H1 (cell line): ENCODE measurements around the gene ITGA11. TPM values are rescaled to one million over a fixed set of nuclear protein-coding genes. Genes with fewer than 3 reads are reported as not detected.

Experiments used
- ASH2L ChIP-seq: fragments of 200-600, 300-600 bp; sonication (generic); IDR thresholded peaks from one replicate; pipeline ENCODE4 v1.7.1; 2017; ENCODE audit warnings: low read length
- RFX5 ChIP-seq: IDR thresholded peaks from 2 replicates; pipeline ENCODE4 v1.6.1; 2011; ENCODE audit warnings: low read depth, low read length, improper control_type of control experiment, borderline replicate concordance
- SP2 ChIP-seq: IDR thresholded peaks from 2 replicates; pipeline ENCODE4 v1.6.1; 2012; ENCODE audit warnings: mild to moderate bottlenecking, low read length, inconsistent platforms
- polyA plus RNA-seq, 7 experiments: library from polyadenylated mRNA; depleted of rRNA in 3 of 7; stranded (reverse) in 5 of 7; unstranded in 2 of 7; fragments of >200 nt in 5 of 7; fragments of 200-250 nt in 2 of 7; gene quantifications; 1 replicate in 5 of 7; 2 replicates in 1 of 7; 4 replicates in 1 of 7; pipeline versions ENCODE4 v1.2.1 to v1.2.3, GENCODE V29; 2011 to 2013; ENCODE audit warnings: missing spikeins in 2 of 7, mixed read lengths in 2 of 7
- total RNA-seq: library from RNA; stranded (reverse); fragmentation: NEBNext Ultra II Directional; extraction: Animal tissue kit (Norgen Biotek cat#: 25700); gene quantifications from 2 replicates; pipeline ENCODE4 v1.2.1, GENCODE V29; 2021
- TF ChIP-seq, protein P1 (sequence below): fragments of 300-600 bp; sonication (generic); IDR thresholded peaks from 2 replicates; pipeline ENCODE4 v1.7.1; 2012; ENCODE audit warnings: low read length, moderate library complexity, mild to moderate bottlenecking, inconsistent platforms; ENCODE audit not compliant: insufficient replicate concordance

The ITGA11 gene
- total and polyA plus RNA-seq, 2 of the 8 experiments (the other 6 are each of a cell fraction or from before 2014, with no cell fraction given), result 0.05 to 0.06 TPM

DNA sequence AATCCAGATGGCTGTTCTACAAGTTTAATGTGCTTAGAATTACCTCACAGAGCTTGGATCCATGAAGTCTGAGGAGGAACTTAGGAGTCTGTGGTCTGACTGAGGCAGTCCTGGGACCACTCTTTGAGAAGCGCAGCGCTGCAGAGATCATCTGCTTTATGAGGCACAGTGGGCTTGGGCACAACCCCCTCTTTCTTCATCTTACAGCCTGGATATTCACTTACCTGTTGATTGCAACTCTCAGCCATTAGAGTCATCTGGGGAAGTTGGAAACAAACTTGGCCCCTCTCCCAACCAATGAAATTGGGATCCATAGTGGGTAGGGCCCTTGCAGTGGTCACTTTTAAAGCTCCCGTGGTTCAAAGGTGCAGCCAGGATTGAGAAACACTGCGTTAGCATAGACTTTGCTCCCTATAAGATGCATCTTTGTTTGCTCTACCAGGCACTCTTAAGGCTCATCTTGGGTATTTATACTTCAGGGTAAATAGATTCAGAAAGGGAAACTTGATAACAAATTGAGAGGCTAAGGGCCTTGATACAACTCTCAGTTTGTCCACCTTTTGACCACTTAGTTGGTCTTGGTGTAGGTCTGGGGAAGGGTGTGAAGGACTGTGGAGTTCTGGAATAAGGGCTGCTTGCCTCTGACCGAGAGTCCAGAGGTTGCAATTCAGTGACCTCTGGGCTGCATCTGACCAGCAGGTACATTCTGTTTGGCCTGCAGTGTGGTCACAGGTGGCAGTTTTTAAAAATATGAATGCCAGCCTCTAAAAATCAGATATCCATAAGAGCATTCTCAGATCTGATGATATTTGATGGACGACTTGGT lies 131.6 kb downstream of the ITGA11 start (continued):
- TF ChIP-seq, protein P1, sequence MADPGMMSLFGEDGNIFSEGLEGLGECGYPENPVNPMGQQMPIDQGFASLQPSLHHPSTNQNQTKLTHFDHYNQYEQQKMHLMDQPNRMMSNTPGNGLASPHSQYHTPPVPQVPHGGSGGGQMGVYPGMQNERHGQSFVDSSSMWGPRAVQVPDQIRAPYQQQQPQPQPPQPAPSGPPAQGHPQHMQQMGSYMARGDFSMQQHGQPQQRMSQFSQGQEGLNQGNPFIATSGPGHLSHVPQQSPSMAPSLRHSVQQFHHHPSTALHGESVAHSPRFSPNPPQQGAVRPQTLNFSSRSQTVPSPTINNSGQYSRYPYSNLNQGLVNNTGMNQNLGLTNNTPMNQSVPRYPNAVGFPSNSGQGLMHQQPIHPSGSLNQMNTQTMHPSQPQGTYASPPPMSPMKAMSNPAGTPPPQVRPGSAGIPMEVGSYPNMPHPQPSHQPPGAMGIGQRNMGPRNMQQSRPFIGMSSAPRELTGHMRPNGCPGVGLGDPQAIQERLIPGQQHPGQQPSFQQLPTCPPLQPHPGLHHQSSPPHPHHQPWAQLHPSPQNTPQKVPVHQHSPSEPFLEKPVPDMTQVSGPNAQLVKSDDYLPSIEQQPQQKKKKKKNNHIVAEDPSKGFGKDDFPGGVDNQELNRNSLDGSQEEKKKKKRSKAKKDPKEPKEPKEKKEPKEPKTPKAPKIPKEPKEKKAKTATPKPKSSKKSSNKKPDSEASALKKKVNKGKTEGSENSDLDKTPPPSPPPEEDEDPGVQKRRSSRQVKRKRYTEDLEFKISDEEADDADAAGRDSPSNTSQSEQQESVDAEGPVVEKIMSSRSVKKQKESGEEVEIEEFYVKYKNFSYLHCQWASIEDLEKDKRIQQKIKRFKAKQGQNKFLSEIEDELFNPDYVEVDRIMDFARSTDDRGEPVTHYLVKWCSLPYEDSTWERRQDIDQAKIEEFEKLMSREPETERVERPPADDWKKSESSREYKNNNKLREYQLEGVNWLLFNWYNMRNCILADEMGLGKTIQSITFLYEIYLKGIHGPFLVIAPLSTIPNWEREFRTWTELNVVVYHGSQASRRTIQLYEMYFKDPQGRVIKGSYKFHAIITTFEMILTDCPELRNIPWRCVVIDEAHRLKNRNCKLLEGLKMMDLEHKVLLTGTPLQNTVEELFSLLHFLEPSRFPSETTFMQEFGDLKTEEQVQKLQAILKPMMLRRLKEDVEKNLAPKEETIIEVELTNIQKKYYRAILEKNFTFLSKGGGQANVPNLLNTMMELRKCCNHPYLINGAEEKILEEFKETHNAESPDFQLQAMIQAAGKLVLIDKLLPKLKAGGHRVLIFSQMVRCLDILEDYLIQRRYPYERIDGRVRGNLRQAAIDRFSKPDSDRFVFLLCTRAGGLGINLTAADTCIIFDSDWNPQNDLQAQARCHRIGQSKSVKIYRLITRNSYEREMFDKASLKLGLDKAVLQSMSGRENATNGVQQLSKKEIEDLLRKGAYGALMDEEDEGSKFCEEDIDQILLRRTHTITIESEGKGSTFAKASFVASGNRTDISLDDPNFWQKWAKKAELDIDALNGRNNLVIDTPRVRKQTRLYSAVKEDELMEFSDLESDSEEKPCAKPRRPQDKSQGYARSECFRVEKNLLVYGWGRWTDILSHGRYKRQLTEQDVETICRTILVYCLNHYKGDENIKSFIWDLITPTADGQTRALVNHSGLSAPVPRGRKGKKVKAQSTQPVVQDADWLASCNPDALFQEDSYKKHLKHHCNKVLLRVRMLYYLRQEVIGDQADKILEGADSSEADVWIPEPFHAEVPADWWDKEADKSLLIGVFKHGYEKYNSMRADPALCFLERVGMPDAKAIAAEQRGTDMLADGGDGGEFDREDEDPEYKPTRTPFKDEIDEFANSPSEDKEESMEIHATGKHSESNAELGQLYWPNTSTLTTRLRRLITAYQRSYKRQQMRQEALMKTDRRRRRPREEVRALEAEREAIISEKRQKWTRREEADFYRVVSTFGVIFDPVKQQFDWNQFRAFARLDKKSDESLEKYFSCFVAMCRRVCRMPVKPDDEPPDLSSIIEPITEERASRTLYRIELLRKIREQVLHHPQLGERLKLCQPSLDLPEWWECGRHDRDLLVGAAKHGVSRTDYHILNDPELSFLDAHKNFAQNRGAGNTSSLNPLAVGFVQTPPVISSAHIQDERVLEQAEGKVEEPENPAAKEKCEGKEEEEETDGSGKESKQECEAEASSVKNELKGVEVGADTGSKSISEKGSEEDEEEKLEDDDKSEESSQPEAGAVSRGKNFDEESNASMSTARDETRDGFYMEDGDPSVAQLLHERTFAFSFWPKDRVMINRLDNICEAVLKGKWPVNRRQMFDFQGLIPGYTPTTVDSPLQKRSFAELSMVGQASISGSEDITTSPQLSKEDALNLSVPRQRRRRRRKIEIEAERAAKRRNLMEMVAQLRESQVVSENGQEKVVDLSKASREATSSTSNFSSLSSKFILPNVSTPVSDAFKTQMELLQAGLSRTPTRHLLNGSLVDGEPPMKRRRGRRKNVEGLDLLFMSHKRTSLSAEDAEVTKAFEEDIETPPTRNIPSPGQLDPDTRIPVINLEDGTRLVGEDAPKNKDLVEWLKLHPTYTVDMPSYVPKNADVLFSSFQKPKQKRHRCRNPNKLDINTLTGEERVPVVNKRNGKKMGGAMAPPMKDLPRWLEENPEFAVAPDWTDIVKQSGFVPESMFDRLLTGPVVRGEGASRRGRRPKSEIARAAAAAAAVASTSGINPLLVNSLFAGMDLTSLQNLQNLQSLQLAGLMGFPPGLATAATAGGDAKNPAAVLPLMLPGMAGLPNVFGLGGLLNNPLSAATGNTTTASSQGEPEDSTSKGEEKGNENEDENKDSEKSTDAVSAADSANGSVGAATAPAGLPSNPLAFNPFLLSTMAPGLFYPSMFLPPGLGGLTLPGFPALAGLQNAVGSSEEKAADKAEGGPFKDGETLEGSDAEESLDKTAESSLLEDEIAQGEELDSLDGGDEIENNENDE, result no peak
- TF ChIP-seq RFX5 (no peak), SP2 (no peak), ASH2L (no peak)
